HG03175 (cell line): ENCODE measurements around the gene ZMIZ1.
A peak's percentile ranks its signal among the peaks of the same experiment; 100 is the strongest.
"Not testable (repeated sequence)": the region's sequence is repeated elsewhere in the genome, so short reads cannot be mapped to it uniquely, and the experiment has no call there.

ENCODE experiments used
- ATAC-seq: cut with Tn5 transposase; IDR thresholded peaks from one replicate; pipeline ENCODE4 v1.9.1; 2021; ENCODE audit warnings: mild to moderate bottlenecking, moderate library complexity; ENCODE audit not compliant: unreplicated experiment

Gene ZMIZ1

GRCh38 chr10:79326361-79327089 is 257.8 kb downstream of the ZMIZ1 start:
- ATAC-seq, result no peak

- ATAC-seq, result no peak
Measured at GRCh38 chr10:79327090-79327457, 258.3 kb downstream of the ZMIZ1 start.

- no peak for ATAC-seq
Measured at GRCh38 chr10:79328147-79328701, 259.5 kb downstream of the ZMIZ1 start.

- ATAC-seq, result no peak
Measured at GRCh38 chr10:79328737-79329504, 260.2 kb downstream of the ZMIZ1 start.

- ATAC-seq, result no peak
Measured at GRCh38 chr10:79329529-79329928, 260.8 kb downstream of the ZMIZ1 start.

- no peak for ATAC-seq
Measured at GRCh38 chr10:79331226-79331625, 262.5 kb downstream of the ZMIZ1 start.

- ATAC-seq, result peak; percentile 66
Measured at GRCh38 chr10:79331709-79332108, 262.9 kb downstream of the ZMIZ1 start.

- ATAC-seq, result not testable (repeated sequence)
Measured at GRCh38 chr10:79332610-79333315, 264.0 kb downstream of the ZMIZ1 start.

GRCh38 chr10:79333513-79333912 is 264.7 kb downstream of the ZMIZ1 start:
- no peak for ATAC-seq

- no peak for ATAC-seq
Measured at GRCh38 chr10:79334573-79334972, 265.8 kb downstream of the ZMIZ1 start.

GRCh38 chr10:79335094-79335469 is 266.3 kb downstream of the ZMIZ1 start:
- no peak for ATAC-seq

GRCh38 chr10:79335470-79336235 is 266.9 kb downstream of the ZMIZ1 start:
- ATAC-seq, result no peak

GRCh38 chr10:79336276-79336675 is 267.5 kb downstream of the ZMIZ1 start:
- ATAC-seq, result no peak

- no peak for ATAC-seq
Measured at GRCh38 chr10:79336739-79337138, 268.0 kb downstream of the ZMIZ1 start.

GRCh38 chr10:79337783-79338469 is 269.2 kb downstream of the ZMIZ1 start:
- ATAC-seq, result not testable (repeated sequence)

GRCh38 chr10:79339266-79339665 is 270.5 kb downstream of the ZMIZ1 start:
- no peak for ATAC-seq

- ATAC-seq, result no peak
Measured at GRCh38 chr10:79340646-79341244, 272.0 kb downstream of the ZMIZ1 start.

- ATAC-seq, result no peak
Measured at GRCh38 chr10:79342295-79342761, 273.6 kb downstream of the ZMIZ1 start.

- no peak for ATAC-seq
Measured at GRCh38 chr10:79342811-79343561, 274.2 kb downstream of the ZMIZ1 start.
